GM10847 (cell line): ENCODE measurements around the gene PRPH2.

Experiments used
- POLR2A ChIP-seq: IDR thresholded peaks from 2 replicates; pipeline ENCODE4 v1.6.1; 2011; ENCODE audit not compliant: insufficient read length; ENCODE audit errors: extremely low read depth

Gene PRPH2, protein sequence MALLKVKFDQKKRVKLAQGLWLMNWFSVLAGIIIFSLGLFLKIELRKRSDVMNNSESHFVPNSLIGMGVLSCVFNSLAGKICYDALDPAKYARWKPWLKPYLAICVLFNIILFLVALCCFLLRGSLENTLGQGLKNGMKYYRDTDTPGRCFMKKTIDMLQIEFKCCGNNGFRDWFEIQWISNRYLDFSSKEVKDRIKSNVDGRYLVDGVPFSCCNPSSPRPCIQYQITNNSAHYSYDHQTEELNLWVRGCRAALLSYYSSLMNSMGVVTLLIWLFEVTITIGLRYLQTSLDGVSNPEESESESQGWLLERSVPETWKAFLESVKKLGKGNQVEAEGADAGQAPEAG

GRCh38 chr6:42722497-42722896 is at the start of gene PRPH2:
Gene PRPH2, minus strand, starts transcription at chr6:42722597. Its CDS starts 263 bp downstream, at chr6:42722334.
- no peak for TF ChIP-seq POLR2A

DNA sequence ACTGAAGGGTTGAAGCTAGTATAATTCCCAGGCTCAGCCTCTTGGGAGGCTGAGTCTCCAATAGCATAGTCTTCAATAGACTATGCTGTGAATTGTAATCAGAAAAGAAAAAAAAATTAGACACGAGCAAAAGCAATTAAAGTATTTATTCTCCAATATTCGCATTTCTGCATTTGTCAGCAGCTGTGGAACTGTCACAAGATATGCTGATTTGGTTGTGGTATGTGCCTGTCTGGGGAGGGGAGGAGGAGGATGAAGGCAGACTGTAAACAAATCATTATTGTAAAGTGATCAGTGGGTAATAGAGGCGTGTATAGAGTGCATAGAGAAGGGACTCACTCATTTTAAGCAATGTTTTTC is 49.3 kb upstream of the PRPH2 start:
- TF ChIP-seq POLR2A, result no peak

GRCh38 chr6:42769836-42770235 is 47.4 kb upstream of the PRPH2 start:
- no peak for TF ChIP-seq POLR2A

DNA sequence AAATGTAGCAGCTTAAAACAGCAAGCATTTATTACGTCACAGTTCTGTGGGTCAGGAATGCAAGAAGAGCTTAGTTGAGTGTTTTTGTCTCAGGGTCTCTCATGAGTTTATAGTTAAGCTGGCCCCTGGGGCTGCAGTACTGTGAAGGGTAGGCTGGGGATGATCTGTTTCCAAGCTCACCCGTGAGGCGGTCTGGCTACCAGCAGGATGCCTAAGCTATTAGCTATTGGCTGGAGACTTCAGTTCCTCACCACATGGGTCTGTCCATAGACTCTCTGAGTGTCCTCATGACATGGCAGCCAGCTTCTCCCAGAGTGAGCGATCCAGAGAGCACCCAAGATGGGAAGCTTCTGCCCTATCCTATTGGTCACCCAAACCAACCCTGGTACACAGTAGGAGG is 46.7 kb upstream of the PRPH2 start:
- no peak for TF ChIP-seq POLR2A

GRCh38 chr6:42766163-42766670 is 43.8 kb upstream of the PRPH2 start:
- TF ChIP-seq POLR2A, result no peak

DNA sequence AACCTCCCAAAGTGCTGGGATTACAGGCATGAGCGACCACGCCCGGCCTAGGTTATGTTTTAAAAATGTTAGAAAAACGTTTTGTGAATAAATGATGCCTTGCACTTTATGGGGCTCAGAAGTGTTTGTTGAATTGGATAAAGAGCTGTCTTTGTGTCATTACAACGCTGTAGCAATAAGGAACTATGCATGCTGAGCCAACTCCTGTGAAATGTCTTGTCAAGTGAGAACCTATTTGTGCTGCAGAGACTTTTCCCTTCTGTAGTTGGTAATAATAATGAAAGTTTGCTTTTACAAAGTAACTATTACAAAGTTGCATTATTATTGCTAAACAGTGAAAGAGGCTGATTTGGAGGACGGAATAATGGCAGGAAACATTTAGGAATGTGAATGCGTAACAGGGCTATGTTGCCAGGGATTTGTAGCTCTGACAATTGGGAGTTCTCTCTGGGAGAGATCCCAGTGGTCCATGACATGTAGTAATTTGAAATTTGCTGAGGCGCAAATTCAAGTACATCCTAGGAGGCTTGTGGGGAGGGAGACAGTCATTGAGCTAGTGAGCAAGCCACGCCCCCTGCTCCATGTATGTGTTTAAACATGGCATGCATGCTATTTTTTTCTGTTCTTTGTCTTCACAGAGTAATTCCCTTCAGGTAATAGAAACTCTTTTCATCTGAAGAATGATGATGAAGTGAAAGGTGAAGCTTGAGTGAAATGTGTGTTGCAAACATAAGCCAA is 42.7 kb upstream of the PRPH2 start:
- TF ChIP-seq POLR2A, result no peak

DNA sequence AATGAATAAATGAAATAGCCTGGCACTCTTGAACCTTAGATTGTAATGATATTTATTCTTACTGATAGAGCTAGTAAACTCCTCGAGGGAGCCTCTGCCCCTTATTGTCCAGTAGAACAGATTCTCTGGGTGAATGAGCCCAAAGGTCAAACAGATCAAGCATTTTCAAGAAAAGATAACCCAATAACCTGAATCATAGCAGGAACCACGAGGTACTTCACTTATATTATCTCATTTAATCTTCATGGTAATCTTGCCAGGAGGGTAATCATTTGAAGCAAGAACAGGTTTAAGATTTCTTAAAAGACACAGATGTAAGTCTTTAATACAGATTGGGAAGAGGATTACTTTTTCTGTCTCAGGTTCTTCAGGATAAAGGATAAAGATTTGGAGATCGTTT is 40.6 kb upstream of the PRPH2 start:
- TF ChIP-seq POLR2A, result no peak

DNA sequence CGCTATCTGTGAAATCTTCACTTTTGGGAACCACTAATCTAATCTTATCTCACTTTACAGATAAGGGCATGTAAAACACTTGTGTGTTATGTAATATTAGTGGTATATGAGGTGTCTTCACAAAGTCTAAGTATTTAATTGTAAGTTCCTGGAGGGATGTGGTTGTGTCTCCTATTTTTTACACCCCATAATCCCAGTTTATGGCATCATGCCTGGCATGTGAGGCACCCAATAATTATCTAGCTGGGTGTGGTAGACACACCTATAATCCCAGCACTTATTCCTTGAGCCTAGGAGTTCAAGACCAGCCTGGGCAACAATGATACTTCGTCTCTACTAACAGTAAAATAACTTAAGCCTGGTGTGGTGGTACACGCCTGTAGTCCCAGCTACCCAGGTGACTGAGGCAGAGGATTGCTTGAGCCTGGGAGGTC is 40.0 kb upstream of the PRPH2 start:
- TF ChIP-seq POLR2A, result no peak

GRCh38 chr6:42761287-42762067 is 39.1 kb upstream of the PRPH2 start:
- TF ChIP-seq POLR2A, result no peak

- no peak for TF ChIP-seq POLR2A
These were observed 36.5 kb upstream of the PRPH2 start for GRCh38 chr6:42758756-42759430.

DNA sequence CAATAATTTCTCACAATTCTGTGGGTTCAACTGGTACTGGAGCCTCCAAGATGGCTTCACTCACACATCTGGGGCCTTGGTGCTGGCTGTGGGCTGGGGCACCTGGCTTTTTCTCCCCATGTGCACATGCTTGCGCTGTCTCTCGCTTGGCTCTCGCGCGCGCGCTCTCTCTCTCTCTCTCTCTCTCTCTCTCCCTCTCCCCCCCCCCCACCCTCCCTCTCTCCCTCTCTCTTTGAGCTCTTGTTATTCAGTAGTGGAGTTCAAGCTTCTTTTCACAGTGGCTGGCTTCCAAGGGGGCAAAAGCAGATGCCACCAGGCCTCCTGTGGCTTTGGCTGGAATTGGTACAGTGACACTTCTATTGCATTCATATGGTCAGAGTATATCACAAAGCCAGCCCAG is 34.3 kb upstream of the PRPH2 start:
- no peak for TF ChIP-seq POLR2A

- no peak for TF ChIP-seq POLR2A
These were observed 32.4 kb upstream of the PRPH2 start for GRCh38 chr6:42754759-42755158.

GRCh38 chr6:42751055-42751454 is 28.7 kb upstream of the PRPH2 start:
- TF ChIP-seq POLR2A, result no peak

GRCh38 chr6:42748203-42748898 is 26.0 kb upstream of the PRPH2 start:
- no peak for TF ChIP-seq POLR2A

- TF ChIP-seq POLR2A, result peak; percentile 89
These were observed 24.3 kb upstream of the PRPH2 start for GRCh38 chr6:42746463-42747391.
